ENCODE data around the gene FLAD1.
"Not testable (repeated sequence)": the region's sequence is repeated elsewhere in the genome, so short reads cannot be mapped to it uniquely, and the experiment has no call there.

Gene FLAD1

DNA sequence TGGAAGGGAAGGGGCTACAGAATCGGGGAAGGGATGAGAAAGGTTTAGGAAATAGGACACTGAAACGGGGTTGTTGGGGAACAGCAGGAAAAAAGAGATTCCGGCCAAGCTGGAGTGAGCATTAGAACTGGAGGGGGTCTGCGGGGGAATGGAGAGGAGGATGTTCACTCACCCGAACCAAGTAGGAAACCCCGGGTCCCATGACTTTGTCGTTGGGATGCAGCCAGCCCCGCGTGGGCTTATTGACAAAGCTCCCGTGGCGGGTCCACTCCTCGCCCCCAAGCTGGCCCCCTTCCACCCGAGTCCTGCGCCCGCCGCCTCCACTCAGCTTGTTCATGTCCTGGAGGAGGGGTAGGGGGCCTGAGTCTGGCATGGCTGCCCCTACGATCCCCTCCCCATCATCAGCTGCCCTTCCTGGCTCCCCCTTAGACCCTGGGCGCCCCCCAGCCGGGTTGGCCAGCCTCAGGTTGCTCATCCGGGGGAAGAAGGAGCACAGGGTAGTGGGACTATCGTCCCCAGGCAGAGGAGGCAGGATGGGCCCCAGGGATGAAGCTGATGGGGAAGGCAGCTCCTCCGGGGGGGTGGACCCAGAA is 13.2 kb upstream of the FLAD1 start:
- DNase-seq, result no peak

DNA sequence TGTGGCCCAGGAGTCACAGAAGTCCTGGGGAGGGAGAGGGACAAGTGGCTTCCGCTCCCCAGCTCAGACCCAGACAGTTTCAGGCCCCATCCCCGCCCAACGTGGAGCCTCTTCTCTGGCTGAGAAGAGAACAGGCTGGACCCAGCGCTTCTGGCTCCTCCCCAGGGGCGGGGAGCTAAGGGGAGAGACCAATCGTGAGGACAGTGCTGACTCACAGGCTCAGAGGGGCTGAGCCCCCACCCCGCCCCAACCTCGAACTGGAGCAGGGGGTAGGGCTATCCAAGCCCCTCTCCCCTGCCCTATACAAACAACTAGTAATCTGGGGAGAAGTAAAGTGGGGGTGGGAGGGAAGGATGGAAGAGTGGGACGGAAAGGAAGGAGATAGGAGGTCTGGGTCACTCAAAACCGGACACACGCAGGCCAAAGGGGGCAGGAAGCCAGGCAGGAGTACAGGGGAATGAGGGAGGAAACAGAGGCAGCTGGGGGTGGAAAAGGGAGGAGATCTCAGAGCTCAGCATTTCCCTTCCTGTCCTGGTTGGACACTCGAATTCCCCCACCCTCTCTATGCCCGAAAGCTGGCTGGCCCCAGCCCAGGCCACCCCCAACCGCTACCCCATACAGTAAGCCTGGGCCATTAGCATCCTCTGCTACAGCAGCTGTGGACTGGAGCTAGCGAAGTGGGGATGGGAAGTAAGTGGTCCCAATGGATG is 12.4 kb upstream of the FLAD1 start, which contains the start of gene SHC1:
TSS of gene SHC1 (minus strand) at position 117 of the 710 bp plus-strand sequence. CDS start 221 bp downstream, outside the sequence.
- no peak for DNase-seq

DNA sequence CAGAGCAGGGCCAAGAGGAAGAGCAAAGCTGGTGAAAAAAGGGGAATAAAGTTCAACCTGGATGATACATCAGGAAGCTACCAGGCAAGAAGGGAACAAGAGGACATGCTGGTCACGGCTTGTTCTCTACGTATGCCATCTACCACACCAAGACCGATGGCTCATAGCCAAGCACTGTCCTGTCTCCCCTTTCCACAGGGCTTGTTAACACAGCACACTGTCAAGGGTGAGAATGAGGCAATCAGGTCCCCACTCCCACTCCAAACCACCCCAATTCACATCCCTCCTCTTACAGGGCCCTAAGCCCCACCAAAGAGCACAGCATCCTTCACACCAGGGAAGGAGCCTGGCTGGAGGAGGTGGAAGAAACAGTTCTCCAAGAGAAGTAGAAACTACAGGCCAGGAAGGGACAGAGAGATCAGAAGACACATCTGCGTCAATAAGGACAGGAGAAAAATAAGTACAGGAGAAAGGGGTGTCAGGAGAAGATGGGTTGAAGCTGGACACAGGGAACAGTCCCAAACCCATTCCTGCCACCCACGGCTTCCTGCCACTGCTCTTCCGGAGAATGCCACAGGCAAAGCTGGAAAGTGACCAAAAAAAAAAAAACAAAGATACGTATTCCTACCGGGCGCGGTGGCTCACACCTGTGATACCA is 11.7 kb upstream of the FLAD1 start:
- no peak for DNase-seq

DNA sequence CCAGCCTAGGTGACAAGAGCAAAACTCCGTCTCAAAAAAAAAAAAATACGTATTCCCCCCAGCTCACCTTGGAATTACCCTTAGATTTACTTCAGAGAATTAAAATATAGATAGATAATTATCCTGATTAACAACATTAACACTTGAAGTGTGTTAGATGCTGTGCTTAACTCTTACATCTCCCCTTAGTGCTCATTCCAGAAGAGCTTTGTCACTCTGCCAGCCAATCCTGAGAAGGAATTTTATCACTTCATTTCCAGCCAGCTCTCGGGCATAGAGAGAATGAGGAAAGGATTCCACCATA is 11.0 kb upstream of the FLAD1 start:
- no peak for DNase-seq

DNA sequence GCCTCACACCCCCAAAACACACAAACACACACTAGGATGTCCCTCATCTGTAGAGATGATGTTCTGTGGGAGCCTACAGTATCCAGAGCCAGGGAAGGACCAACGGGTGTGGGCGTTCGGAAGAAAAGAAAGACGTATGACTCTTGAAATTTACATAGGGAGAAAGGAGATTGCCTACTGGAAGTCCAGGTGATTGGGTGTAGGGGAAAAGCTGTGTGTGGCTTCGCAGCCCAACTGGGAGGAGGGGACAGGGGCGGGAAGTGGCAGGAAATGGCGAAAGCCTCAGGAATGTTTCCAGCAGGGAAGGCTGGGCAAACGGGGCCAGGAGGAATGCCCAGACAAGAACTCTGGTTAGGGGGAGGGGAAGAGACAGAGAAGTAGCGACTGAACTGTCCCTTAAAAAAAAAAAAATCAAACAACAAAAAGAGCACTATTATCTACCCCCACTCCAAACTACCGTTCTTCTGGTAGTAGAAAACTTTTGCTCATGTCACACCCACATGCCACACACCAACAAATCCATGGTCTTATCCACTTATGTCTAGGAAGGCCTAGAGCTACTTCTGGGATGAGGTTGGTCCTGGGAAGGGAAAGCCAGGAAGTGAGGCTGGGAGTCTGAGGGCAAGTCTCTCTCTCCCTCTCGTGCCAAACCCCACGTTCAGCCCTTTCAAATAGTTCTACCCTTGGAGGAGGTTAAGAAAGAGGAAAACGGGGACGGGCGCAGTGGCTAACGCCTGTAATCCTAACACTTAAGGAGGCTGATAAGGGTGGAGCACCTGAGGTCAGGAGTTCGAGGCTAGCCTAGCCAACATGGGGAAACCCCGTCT is 10.4 kb upstream of the FLAD1 start:
- DNase-seq, result no peak

- peak; percentile 87 to 91 for DNase-seq
Observed at GRCh38 chr1:154973344-154974101, 9.6 kb upstream of the FLAD1 start.

- DNase-seq, result peak; percentile 99
Observed at GRCh38 chr1:154974102-154974807, 8.9 kb upstream of the FLAD1 start, which contains the start of gene CKS1B. CKS1B (plus strand) TSS chr1:154974681; CDS start chr1:154974746, 65 bp downstream.

- peak; percentile 95 to 96 for DNase-seq
Observed at GRCh38 chr1:154974808-154975408, 8.2 kb upstream of the FLAD1 start.

- DNase-seq, result peak in 1 of 2 experiments; percentile 23
Observed at GRCh38 chr1:154975409-154976059, 7.6 kb upstream of the FLAD1 start.

GRCh38 chr1:154977762-154978161 is 5.4 kb upstream of the FLAD1 start:
- not testable (repeated sequence) for DNase-seq

GRCh38 chr1:154978360-154978759 is 4.8 kb upstream of the FLAD1 start:
- no peak for DNase-seq

- no peak for DNase-seq
Observed at GRCh38 chr1:154982341-154982740, 803 bp upstream of the FLAD1 start.

DNA sequence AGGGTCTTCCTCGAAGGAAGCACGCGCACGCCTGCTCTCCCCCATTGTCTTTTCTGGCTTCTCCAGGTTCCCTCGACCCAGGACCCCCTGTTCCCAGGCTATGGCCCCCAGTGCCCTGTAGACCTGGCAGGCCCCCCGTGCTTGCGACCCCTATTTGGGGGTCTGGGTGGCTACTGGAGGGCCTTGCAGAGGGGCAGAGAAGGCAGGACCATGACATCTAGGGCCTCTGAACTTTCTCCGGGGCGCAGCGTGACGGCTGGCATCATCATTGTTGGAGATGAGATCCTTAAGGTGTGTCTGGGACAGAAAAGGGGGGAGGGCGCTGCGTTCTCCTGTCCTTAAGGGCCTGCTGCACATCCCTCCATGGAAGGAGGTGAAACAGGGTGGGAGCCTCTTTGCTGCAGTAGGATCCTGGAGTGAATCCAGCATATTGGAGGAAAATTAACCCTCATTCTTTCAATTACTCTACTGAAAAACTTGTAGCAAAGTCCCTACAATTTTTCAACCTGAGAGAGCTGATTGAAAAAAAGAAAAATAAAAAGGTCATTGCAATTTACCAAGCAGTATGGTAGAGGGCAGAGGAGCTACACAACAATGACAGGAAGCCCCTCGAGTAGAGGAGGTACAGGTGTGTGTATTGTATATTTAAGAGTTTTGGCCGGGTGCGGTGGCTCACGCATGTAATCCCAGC is 777 bp downstream of the FLAD1 start:
- no peak for DNase-seq

DNA sequence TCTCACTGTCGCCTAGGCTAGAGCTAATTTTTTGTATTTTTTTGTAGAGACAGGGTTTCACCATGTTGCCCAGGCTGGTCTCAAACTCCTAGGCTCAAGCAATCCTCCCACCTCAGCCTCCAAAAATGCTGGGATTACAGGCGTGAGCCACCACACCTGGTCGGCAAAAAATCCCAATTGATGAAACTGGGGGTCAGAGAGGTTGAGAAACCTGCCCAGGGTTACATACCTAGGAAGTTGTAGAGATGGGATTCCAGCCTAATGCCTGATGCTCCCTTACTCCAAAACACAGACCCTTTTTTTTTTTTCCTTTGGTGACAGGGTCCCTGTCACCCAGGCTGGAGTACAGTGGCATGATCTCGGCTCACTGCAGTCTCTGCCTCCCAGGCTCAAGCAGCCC is 3.6 kb downstream of the FLAD1 start:
- not testable (repeated sequence) for DNase-seq

- no peak for DNase-seq
Observed at GRCh38 chr1:154987326-154987725, 4.2 kb downstream of the FLAD1 start.

DNA sequence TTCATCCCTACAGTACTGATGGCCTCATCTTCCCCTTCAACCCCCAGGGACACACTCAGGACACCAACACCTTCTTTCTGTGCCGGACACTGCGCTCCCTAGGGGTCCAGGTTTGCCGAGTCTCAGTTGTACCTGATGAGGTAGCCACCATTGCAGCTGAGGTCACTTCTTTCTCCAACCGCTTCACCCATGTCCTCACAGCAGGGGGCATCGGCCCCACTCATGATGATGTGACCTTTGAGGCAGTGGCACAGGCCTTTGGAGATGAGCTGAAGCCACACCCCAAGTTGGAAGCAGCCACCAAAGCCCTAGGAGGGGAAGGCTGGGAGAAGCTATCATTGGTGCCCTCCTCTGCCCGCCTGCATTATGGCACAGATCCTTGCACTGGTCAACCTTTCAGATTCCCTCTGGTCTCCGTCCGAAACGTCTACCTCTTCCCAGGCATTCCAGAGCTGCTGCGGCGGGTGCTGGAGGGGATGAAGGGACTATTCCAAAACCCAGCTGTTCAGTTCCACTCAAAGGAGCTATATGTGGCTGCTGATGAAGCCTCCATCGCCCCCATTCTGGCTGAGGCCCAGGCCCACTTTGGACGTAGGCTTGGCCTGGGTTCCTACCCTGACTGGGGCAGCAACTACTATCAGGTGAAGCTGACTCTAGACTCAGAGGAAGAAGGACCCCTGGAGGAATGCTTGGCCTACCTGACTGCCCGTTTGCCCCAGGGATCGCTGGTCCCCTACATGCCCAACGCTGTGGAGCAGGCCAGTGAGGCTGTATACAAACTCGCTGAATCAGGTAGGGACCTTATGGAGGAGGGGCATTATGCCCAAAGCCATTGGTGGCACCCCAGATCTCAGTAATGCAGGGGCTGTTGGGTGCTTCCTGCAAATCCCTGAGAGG is 5.2 kb downstream of the FLAD1 start:
- DNase-seq, result peak in 1 of 2 experiments; percentile 32

DNA sequence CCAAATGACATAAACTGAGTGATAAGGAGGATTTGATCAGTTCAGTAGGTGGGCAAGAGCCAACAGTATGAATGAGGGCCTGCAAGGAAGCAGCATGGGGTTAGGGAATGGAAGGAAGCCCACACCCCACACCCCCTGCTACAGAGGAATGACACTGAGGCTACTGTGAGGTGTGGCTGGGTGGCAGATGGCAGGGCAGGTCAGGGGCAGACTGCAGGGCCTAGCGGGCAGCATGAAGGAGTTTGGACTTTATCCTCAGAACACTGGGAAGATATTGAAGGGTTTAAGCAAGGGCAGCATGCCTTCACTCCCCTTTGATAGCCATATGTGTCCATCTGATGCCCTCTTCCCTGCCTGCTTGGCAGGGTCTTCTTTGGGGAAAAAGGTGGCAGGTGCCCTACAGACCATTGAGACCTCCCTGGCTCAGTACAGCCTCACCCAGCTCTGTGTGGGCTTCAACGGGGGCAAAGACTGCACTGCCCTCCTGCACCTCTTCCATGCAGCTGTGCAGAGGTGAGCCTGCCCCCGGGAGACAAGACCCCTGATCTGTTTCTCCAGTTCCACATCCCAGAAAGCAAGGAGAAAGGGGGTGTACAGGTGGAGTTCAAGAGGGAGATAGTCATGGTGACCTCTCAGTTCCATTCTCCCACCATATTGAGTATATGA is 6.2 kb downstream of the FLAD1 start:
- no peak for DNase-seq

DNA sequence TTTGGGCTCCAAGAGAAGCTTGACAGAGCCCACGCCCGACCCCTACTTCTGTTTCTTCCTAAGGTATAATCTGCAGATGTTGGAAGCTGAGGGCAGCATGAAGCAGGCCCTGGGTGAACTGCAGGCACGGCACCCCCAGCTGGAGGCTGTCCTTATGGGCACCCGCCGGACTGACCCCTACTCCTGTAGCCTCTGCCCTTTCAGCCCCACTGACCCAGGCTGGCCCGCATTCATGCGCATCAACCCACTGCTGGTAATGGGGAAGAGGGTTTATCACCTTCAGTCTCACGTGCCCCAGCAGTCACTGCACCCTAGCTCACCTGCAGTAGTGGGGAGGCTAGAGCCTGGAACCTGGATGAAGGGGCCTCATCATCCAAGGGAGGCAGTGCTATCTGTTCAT is 7.1 kb downstream of the FLAD1 start:
- DNase-seq, result no peak
